Measurements from ENCODE around the gene TYW1B. TPM values are rescaled to one million over a fixed set of nuclear protein-coding genes. Genes with fewer than 3 reads are reported as not detected.
"Not testable (repeated sequence)": the region's sequence is repeated elsewhere in the genome, so short reads cannot be mapped to it uniquely, and the experiment has no call there.

TYW1B gene
- total and polyA plus RNA-seq, 11 donors, result 0.44 to 5.7 (median 1.9) TPM

GRCh38 chr7:72577107-72577506 is 250.9 kb downstream of the TYW1B start:
- 92 to 98% (median 97%) methylated on average over 2 of the region's 2 CpGs for WGBS, 4 donors
- no peak for DNase-seq
- no peak for ATAC-seq
- peaks cover 0 to 9% (median 0%) of the 10 kb centered on the region in 9 donors for H3K36me3 ChIP-seq
- H3K9me3 ChIP-seq, result no peaks in the 10 kb centered on the region
- intact Hi-C loops (cut with DNase I), result no loop called here
- H3K27ac ChIP-seq, result no peak overlapping the region
- TF ChIP-seq POLR2A (IDR thresholded peaks at IDR 0.05), result no peak
- TF ChIP-seq CTCF (IDR thresholded peaks at IDR 0.05), result no peak
- no peaks in the 10 kb centered on the region for H3K27me3 ChIP-seq
- H3K4me3 ChIP-seq, result no peak overlapping the region
- no peaks in the 10 kb centered on the region for H3K4me1 ChIP-seq

- H3K27me3 ChIP-seq; ATAC-seq; intact Hi-C loops (cut with DNase I); H3K36me3 ChIP-seq; H3K4me1 ChIP-seq; H3K4me3 ChIP-seq; H3K27ac ChIP-seq; DNase-seq: not testable (repeated sequence)
- peaks cover 0 to 28% (median 7%) of the 10 kb centered on the region in 12 donors for H3K9me3 ChIP-seq
- WGBS, 4 donors, result 85 to 92% (median 90%) methylated on average over 3 of the region's 3 CpGs
Measured at GRCh38 chr7:72561988-72562387, 266.0 kb downstream of the TYW1B start.

- DNase-seq; H3K4me3 ChIP-seq; H3K27me3 ChIP-seq; H3K4me1 ChIP-seq; ATAC-seq; H3K27ac ChIP-seq; H3K36me3 ChIP-seq; intact Hi-C loops (cut with DNase I): not testable (repeated sequence)
- WGBS, 4 donors, result 71 to 95% (median 89%) methylated on average over 3 of the region's 4 CpGs
- peaks cover 0 to 21% (median 7%) of the 10 kb centered on the region in 12 donors for H3K9me3 ChIP-seq
Measured at GRCh38 chr7:72559546-72559945, 268.5 kb downstream of the TYW1B start.

- H3K9me3 ChIP-seq; H3K4me3 ChIP-seq; H3K27ac ChIP-seq; H3K27me3 ChIP-seq; H3K36me3 ChIP-seq; intact Hi-C loops (cut with DNase I); H3K4me1 ChIP-seq; DNase-seq; ATAC-seq: not testable (repeated sequence)
- 72 to 73% (median 72%) methylated on average over 4 of the region's 4 CpGs for WGBS, 4 donors
Measured at GRCh38 chr7:72556733-72557132, 271.3 kb downstream of the TYW1B start.

- WGBS, 4 donors, result 80 to 93% (median 87%) methylated on average over 6 of the region's 6 CpGs
- intact Hi-C loops (cut with DNase I); DNase-seq; H3K36me3 ChIP-seq; H3K4me1 ChIP-seq; ATAC-seq; H3K27ac ChIP-seq; H3K27me3 ChIP-seq; H3K9me3 ChIP-seq; H3K4me3 ChIP-seq: not testable (repeated sequence)
Measured at GRCh38 chr7:72555238-72555637, 272.8 kb downstream of the TYW1B start.

GRCh38 chr7:72554401-72554800 is 273.6 kb downstream of the TYW1B start:
- WGBS, 4 donors, result 86 to 94% (median 90%) methylated on average over 3 to 5 of the region's 5 CpGs
- H3K9me3 ChIP-seq; H3K27ac ChIP-seq; ATAC-seq; H3K27me3 ChIP-seq; H3K4me3 ChIP-seq; H3K4me1 ChIP-seq; H3K36me3 ChIP-seq; DNase-seq; intact Hi-C loops (cut with DNase I): not testable (repeated sequence)

- H3K27me3 ChIP-seq; intact Hi-C loops (cut with DNase I); ATAC-seq; H3K4me3 ChIP-seq; H3K27ac ChIP-seq; H3K9me3 ChIP-seq; H3K36me3 ChIP-seq; DNase-seq; H3K4me1 ChIP-seq: not testable (repeated sequence)
Measured at GRCh38 chr7:72550454-72550853, 277.5 kb downstream of the TYW1B start.

GRCh38 chr7:72546586-72547237 is 281.3 kb downstream of the TYW1B start:
- DNase-seq; ATAC-seq; H3K27me3 ChIP-seq; intact Hi-C loops (cut with DNase I); H3K36me3 ChIP-seq; H3K4me3 ChIP-seq; H3K4me1 ChIP-seq; H3K9me3 ChIP-seq; H3K27ac ChIP-seq: not testable (repeated sequence)
- 22 to 33% (median 30%) methylated on average over 9 of the region's 9 CpGs for WGBS, 4 donors

GRCh38 chr7:72544531-72544930 is 283.5 kb downstream of the TYW1B start:
- H3K9me3 ChIP-seq; DNase-seq; ATAC-seq; intact Hi-C loops (cut with DNase I); H3K27me3 ChIP-seq; H3K27ac ChIP-seq; H3K4me3 ChIP-seq; H3K36me3 ChIP-seq; H3K4me1 ChIP-seq: not testable (repeated sequence)
- 75 to 79% (median 76%) methylated on average over 2 of the region's 2 CpGs for WGBS, 4 donors
